ENCODE results near the gene ZNF345.

ZNF345 gene

DNA sequence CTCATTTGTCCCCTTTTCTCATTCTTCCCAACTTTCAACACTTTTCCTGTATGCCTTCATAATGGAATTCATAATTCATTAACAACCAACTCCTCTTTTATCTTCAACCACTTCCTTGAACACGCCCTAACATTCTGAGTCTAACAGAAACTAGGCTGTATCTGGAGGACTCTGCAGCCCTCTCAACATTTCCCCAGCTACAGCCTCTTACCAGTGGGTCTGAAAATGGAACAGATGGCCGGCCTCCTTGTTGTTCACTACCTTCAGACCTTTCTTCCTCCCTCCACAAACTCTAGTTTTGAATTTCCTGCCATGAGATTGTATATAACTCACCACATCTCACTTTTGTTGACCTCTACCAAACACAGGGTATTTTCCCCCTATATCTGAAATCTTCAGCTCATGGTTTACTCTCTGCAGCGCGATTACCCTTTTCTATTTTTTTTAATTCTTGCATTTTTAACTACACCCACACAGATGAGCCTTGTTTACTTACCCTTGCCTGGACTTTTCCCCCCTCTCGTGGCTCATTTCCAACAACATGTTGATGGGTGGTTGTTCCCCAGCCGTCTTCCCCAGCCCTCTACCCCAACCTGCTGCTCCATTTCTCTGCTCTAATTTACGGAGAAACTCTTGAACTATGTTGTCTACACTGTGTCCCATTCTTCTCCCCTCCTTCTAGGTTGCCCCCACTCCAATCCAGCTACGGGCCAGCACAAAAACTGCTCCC, 13.3 kb upstream of the ZNF345 start:
- H3K4me3 ChIP-seq (ENCODE audit: control insufficient read depth in 1 of 7, extremely low read depth in 1 of 7, insufficient read depth in 4 of 7, low read depth in 2 of 7, low read length in 6 of 7) = peak overlapping the region; percentile 65 to 98 (median 90)
- POLR2A ChIA-PET = interaction anchor here (2.4 kb wide), 1 partner anchor 13 kb away, joined by 19 read pairs; the partner anchor contains the start of gene ZNF345
- DNase-seq = peak; percentile 44 to 77 (median 69)
- H3K27me3 ChIP-seq (replicated peaks in 2 of 5; ENCODE audit: control insufficient read depth in 4 of 5, insufficient read depth in 5 of 5, low read length in 4 of 5) = no peaks in the 10 kb centered on the region
- CTCF ChIA-PET = interaction anchor here (0.7 to 4.3 kb wide), 3 partner anchors 12 to 66 kb away, joined by 3 to 20 read pairs (median 3); partner anchors contain the start of gene ZNF345
- H3K4me1 ChIP-seq (ENCODE audit: control extremely low read depth in 1 of 4, control insufficient read depth in 4 of 4, insufficient read depth in 4 of 4, low read length in 3 of 4) = peaks cover 5 to 19% (median 14%) of the 10 kb centered on the region in 4 experiments
- 26% methylated on average over 8 of the region's 8 CpGs for WGBS (ENCODE audit: insufficient coverage)
- peaks cover 12 to 38% (median 25%) of the 10 kb centered on the region in 4 experiments for H3K36me3 ChIP-seq (ENCODE audit: control insufficient read depth in 4 of 4, insufficient read depth in 4 of 4, low read length in 3 of 4)
- peak overlapping the region; percentile 82 to 91 for H3K27ac ChIP-seq (ENCODE audit: insufficient read depth in 1 of 2, low read depth in 1 of 2, low read length in 2 of 2, poor library complexity in 1 of 2, severe bottlenecking in 2 of 2)
- H3K9me3 ChIP-seq (ENCODE audit: control extremely low read depth in 1 of 5, control insufficient read depth in 4 of 5, insufficient read depth in 2 of 5, low read depth in 1 of 5, low read length in 4 of 5) = peaks cover 17 to 40% (median 31%) of the 10 kb centered on the region in 5 experiments

DNA sequence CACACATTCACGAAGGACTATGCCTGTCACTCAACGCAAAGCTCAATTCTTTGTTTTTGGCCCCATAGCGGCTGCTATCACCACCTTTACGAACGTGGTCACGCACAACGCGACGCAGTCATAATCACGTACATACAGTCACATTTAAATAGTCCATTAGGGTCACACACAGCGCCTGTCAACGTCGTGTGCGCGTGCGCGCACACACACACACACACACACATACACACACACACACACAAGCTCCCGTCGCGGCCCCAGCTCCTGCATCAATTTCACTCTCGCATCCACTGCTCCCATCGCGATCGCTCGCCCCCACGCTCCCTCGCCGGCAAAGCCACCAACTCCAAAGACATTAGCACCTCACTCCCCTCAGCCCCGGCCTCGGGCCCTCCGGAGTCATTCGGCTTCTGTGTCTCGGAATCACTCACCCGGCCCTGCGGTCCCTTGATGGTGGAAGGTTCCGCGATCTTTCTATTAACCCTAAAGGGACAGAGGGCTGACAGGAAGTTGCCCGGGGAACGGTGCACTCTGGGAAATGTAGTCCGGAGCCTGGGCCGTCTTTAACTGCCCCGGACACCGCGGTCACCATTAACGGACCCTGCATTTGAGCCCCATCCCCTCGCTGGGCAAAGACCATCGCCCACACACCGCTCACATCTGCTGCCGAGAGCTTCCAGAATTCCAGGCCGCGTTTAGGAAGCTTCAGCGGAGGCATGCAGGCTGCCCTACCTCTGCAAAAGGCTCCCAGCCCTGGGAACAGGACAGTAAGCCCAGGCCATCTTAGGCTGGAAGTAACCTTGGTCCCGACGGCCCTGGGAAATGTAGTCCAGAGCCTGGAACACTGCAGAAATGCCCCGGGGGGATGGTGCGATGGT, 12.5 kb upstream of the ZNF345 start, which contains the start of gene ZNF790:
Gene ZNF790, minus strand, starts transcription at position 482 of the 878 bp plus-strand sequence. CDS start 12,768 bp downstream, outside the sequence.
- Histone ChIP-seq H3K4me3 (ENCODE audit: control insufficient read depth in 1 of 7, extremely low read depth in 1 of 7, insufficient read depth in 4 of 7, low read depth in 2 of 7, low read length in 6 of 7) (peak within 1 kb of the TSS; percentile 65 to 98 (median 90)), H3K36me3 (ENCODE audit: control insufficient read depth in 4 of 4, insufficient read depth in 4 of 4, low read length in 3 of 4) (peaks cover 16 to 34% (median 26%) of the 10 kb centered on the region in 4 experiments), H3K4me1 (ENCODE audit: control extremely low read depth in 1 of 4, control insufficient read depth in 4 of 4, insufficient read depth in 4 of 4, low read length in 3 of 4) (peaks cover 5 to 19% (median 14%) of the 10 kb centered on the region in 4 experiments), H3K27me3 (replicated peaks in 2 of 5; ENCODE audit: control insufficient read depth in 4 of 5, insufficient read depth in 5 of 5, low read length in 4 of 5) (no peaks in the 10 kb centered on the region), H3K27ac (ENCODE audit: insufficient read depth in 1 of 2, low read depth in 1 of 2, low read length in 2 of 2, poor library complexity in 1 of 2, severe bottlenecking in 2 of 2) (peak within 1 kb of the TSS; percentile 82 to 91), H3K9me3 (ENCODE audit: control extremely low read depth in 1 of 5, control insufficient read depth in 4 of 5, insufficient read depth in 2 of 5, low read depth in 1 of 5, low read length in 4 of 5) (peaks cover 12 to 36% (median 25%) of the 10 kb centered on the region in 5 experiments)
- DNase-seq = peak; percentile 93 to 98 (median 97)
- under 1% methylated on average over 42 of the region's 56 CpGs for WGBS (ENCODE audit: insufficient coverage)
- POLR2A ChIA-PET = interaction anchor here (2.4 kb wide), 1 partner anchor 12 kb away, joined by 19 read pairs; the partner anchor contains the start of gene ZNF345
- CTCF ChIA-PET = interaction anchor here (0.7 to 4.3 kb wide), 3 partner anchors 11 to 67 kb away, joined by 3 to 20 read pairs (median 3); partner anchors contain the start of gene ZNF345

DNA sequence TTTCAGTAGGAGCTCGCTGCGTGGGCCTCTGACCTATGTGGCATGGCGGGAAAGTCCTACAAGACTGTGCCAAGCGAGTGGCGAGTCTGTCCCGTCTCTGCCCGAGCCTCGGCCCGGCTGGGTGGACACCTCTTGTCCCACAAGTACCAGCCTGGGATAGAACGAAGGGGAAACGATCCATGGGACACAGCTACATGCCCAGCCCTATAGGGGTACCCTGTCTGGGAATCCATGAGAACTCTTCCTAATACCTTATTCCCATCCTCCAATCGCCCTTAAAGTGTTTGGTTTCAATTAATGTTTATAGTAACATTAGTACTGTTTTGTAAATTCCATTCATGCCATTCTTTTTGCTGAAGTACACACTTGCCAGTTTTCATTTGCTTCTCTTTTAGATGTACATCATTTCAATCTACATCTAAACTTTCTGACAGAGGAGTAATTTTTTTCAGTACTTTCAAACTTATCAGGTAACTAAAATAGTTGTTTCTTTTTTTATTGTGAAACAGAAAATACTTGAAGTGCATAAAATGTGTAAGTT, 11.8 kb upstream of the ZNF345 start:
- ChIA-PET POLR2A (interaction anchor here (2.4 kb wide), 1 partner anchor 12 kb away, joined by 19 read pairs; the partner anchor contains the start of gene ZNF345), CTCF (interaction anchor here (4.3 kb wide), 1 partner anchor 10 kb away, joined by 20 read pairs; the partner anchor contains the start of gene ZNF345)
- peaks cover 13 to 33% (median 25%) of the 10 kb centered on the region in 4 experiments for H3K36me3 ChIP-seq (ENCODE audit: control insufficient read depth in 4 of 4, insufficient read depth in 4 of 4, low read length in 3 of 4)
- H3K4me1 ChIP-seq (ENCODE audit: control extremely low read depth in 1 of 4, control insufficient read depth in 4 of 4, insufficient read depth in 4 of 4, low read length in 3 of 4) = peaks cover 5 to 19% (median 14%) of the 10 kb centered on the region in 4 experiments
- DNase-seq = no peak
- H3K9me3 ChIP-seq (ENCODE audit: control extremely low read depth in 1 of 5, control insufficient read depth in 4 of 5, insufficient read depth in 2 of 5, low read depth in 1 of 5, low read length in 4 of 5) = peaks cover 12 to 32% (median 26%) of the 10 kb centered on the region in 5 experiments
- H3K27me3 ChIP-seq (replicated peaks in 2 of 5; ENCODE audit: control insufficient read depth in 4 of 5, insufficient read depth in 5 of 5, low read length in 4 of 5) = no peaks in the 10 kb centered on the region
- 39% methylated on average over 9 of the region's 12 CpGs for WGBS (ENCODE audit: insufficient coverage)
- H3K27ac ChIP-seq (ENCODE audit: insufficient read depth in 1 of 2, low read depth in 1 of 2, low read length in 2 of 2, poor library complexity in 1 of 2, severe bottlenecking in 2 of 2) = peak overlapping the region; percentile 82 to 91
- H3K4me3 ChIP-seq (ENCODE audit: control insufficient read depth in 1 of 7, extremely low read depth in 1 of 7, insufficient read depth in 4 of 7, low read depth in 2 of 7, low read length in 6 of 7) = peak overlapping the region; percentile 65 to 98 (median 90)

DNA sequence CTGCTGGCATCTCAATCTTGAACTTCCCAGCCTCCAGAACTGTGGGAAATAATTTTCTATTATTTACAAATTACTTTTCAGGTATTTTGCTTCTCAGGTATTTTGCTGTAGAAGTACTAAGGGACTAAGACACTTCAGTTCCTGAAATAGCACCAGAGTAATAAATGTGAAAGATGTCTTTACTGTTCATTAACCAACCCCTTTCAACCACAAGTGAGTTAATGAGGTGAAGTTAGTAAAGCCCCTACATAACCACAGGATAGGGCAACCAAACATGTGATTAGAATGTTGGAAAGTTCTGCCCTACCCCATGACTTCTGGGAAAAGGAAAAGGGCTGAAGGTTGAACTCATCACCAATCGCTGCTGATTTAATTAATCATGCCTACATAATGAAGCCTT, 2.7 kb upstream of the ZNF345 start:
- ChIA-PET CTCF (interaction anchor here (3.0 kb wide), 1 partner anchor 10 kb away, joined by 20 read pairs; the partner anchor contains the start of gene ZNF790), POLR2A (no interaction called here)
- WGBS (ENCODE audit: insufficient coverage) = no CpG with 5 or more reads among the region's 1 CpG
- DNase-seq = no peak
- Histone ChIP-seq H3K27me3 (replicated peaks in 2 of 5; ENCODE audit: control insufficient read depth in 4 of 5, insufficient read depth in 5 of 5, low read length in 4 of 5) (no peaks in the 10 kb centered on the region), H3K4me1 (ENCODE audit: control extremely low read depth in 1 of 4, control insufficient read depth in 4 of 4, insufficient read depth in 4 of 4, low read length in 3 of 4) (peaks cover 4 to 27% (median 14%) of the 10 kb centered on the region in 4 experiments), H3K36me3 (ENCODE audit: control insufficient read depth in 4 of 4, insufficient read depth in 4 of 4, low read length in 3 of 4) (peaks cover 4 to 24% (median 16%) of the 10 kb centered on the region in 4 experiments), H3K4me3 (ENCODE audit: control insufficient read depth in 1 of 7, extremely low read depth in 1 of 7, insufficient read depth in 4 of 7, low read depth in 2 of 7, low read length in 6 of 7) (peak overlapping the region in 1 of 7 experiments; percentile 37), H3K9me3 (ENCODE audit: control extremely low read depth in 1 of 5, control insufficient read depth in 4 of 5, insufficient read depth in 2 of 5, low read depth in 1 of 5, low read length in 4 of 5) (peaks cover 2 to 18% (median 14%) of the 10 kb centered on the region in 5 experiments), H3K27ac (ENCODE audit: insufficient read depth in 1 of 2, low read depth in 1 of 2, low read length in 2 of 2, poor library complexity in 1 of 2, severe bottlenecking in 2 of 2) (no peak overlapping the region)

DNA sequence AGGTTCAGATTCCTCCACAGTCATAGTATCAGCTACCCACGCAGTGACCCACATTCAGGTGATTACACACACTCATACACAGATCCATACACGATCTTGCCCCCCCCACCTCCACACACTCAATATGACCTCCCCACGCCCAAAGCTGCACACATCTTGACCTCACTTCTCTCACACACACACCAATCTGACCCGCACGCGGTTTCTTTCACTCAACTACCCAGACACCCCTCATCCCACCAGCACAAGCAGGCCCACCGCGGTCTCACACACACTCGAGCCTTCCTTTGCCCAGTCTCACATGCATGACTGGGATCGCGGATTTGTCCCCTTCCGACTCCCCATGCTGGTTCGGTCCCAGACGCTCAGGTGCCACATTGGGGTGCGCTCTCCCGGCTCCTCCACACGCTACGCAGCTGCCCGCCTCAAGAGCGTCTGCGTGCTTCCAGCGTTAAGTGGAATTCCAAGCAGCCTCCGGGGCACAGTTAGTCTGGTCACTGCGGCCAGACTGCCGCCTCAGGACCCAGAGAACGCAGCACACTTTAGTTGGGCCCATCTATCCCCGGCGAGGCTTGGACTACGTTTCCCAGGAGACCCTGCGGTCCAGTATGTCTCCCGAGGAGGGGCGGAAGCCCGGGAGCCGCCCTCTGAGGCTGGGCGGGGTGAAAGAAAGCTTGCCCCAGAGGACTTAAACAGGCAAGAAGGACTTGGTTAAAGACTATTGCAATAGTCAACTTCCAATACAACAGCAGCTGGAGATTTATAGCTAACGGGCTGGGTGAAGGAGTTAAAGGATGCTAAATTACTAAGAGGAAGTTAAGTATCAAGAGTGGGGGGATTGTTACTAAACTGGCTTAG, 746 bp upstream of the ZNF345 start:
- POLR2A ChIA-PET = interaction anchor here (0.6 to 3.7 kb wide), 4 partner anchors 12 to 228 kb away, joined by 3 to 19 read pairs (median 4); partner anchors contain the start of gene ZNF790
- Histone ChIP-seq H3K27me3 (replicated peaks in 2 of 5; ENCODE audit: control insufficient read depth in 4 of 5, insufficient read depth in 5 of 5, low read length in 4 of 5) (no peaks in the 10 kb centered on the region), H3K4me1 (ENCODE audit: control extremely low read depth in 1 of 4, control insufficient read depth in 4 of 4, insufficient read depth in 4 of 4, low read length in 3 of 4) (peaks cover 4 to 27% (median 14%) of the 10 kb centered on the region in 4 experiments), H3K4me3 (ENCODE audit: control insufficient read depth in 1 of 7, extremely low read depth in 1 of 7, insufficient read depth in 4 of 7, low read depth in 2 of 7, low read length in 6 of 7) (peak overlapping the region; percentile 54 to 99 (median 95)), H3K9me3 (ENCODE audit: control extremely low read depth in 1 of 5, control insufficient read depth in 4 of 5, insufficient read depth in 2 of 5, low read depth in 1 of 5, low read length in 4 of 5) (peaks cover 2 to 19% (median 10%) of the 10 kb centered on the region in 5 experiments), H3K36me3 (ENCODE audit: control insufficient read depth in 4 of 4, insufficient read depth in 4 of 4, low read length in 3 of 4) (peaks cover 11 to 22% (median 19%) of the 10 kb centered on the region in 4 experiments), H3K27ac (ENCODE audit: insufficient read depth in 1 of 2, low read depth in 1 of 2, low read length in 2 of 2, poor library complexity in 1 of 2, severe bottlenecking in 2 of 2) (peak overlapping the region; percentile 93 to 94)
- CTCF ChIA-PET = interaction anchor here (0.6 to 3.0 kb wide), 5 partner anchors 12 to 635 kb away, joined by 3 to 20 read pairs (median 3); partner anchors contain the start of genes ZNF146, ZNF565 and ZNF790
- peak; percentile 90 to 95 (median 93) for DNase-seq
- 0% methylated on average over 24 of the region's 36 CpGs for WGBS (ENCODE audit: insufficient coverage)
